ENCODE measurements around the gene CCDC15.
"Not testable (repeated sequence)": the region's sequence is repeated elsewhere in the genome, so short reads cannot be mapped to it uniquely, and the experiment has no call there.

Gene CCDC15

GRCh38 chr11:125082040-125082439 lies 128.0 kb downstream of the CCDC15 start:
- no peak for DNase-seq (ENCODE audit: low read depth in 2 of 2)

- DNase-seq (ENCODE audit: low read depth in 2 of 2) = no peak
Observed at GRCh38 chr11:125082611-125083311, 128.8 kb downstream of the CCDC15 start.

GRCh38 chr11:125083312-125084056 lies 129.5 kb downstream of the CCDC15 start:
- DNase-seq (ENCODE audit: low read depth in 2 of 2) = no peak

- no peak for DNase-seq (ENCODE audit: low read depth in 2 of 2)
Observed at GRCh38 chr11:125084057-125084416, 130.0 kb downstream of the CCDC15 start.

- no peak for DNase-seq (ENCODE audit: low read depth in 2 of 2)
Observed at GRCh38 chr11:125084761-125085231, 130.8 kb downstream of the CCDC15 start.

- no peak for DNase-seq (ENCODE audit: low read depth in 2 of 2)
Observed at GRCh38 chr11:125085301-125086081, 131.5 kb downstream of the CCDC15 start.

- no peak for DNase-seq (ENCODE audit: low read depth in 2 of 2)
Observed at GRCh38 chr11:125086633-125087296, 132.8 kb downstream of the CCDC15 start.

GRCh38 chr11:125088123-125088522 lies 134.1 kb downstream of the CCDC15 start:
- no peak for DNase-seq (ENCODE audit: low read depth in 2 of 2)

- no peak for DNase-seq (ENCODE audit: low read depth in 2 of 2)
Observed at GRCh38 chr11:125088576-125089455, 134.8 kb downstream of the CCDC15 start.

- not testable (repeated sequence) for DNase-seq (ENCODE audit: low read depth in 2 of 2)
Observed at GRCh38 chr11:125089481-125089880, 135.5 kb downstream of the CCDC15 start.

- not testable (repeated sequence) for DNase-seq (ENCODE audit: low read depth in 2 of 2)
Observed at GRCh38 chr11:125090151-125090550, 136.1 kb downstream of the CCDC15 start.

GRCh38 chr11:125090816-125091215 lies 136.8 kb downstream of the CCDC15 start:
- no peak for DNase-seq (ENCODE audit: low read depth in 2 of 2)
